Bone marrow (tissue), 2 donors: Measurements from ENCODE around the gene MLPH.

Experiments
- DNase-seq, 2 donors: peaks; one replicate each; lab custom pipeline; 2025; lab: John Stamatoyannopoulos, UW

Gene MLPH

GRCh38 chr2:237546040-237546875 lies 59.2 kb downstream of the MLPH start:
- no peak for DNase-seq

- DNase-seq = no peak
Observed at GRCh38 chr2:237546876-237547395, 59.9 kb downstream of the MLPH start.

- DNase-seq = no peak
Observed at GRCh38 chr2:237547841-237548416, 60.9 kb downstream of the MLPH start.

GRCh38 chr2:237549216-237549615 lies 62.2 kb downstream of the MLPH start:
- DNase-seq = no peak

GRCh38 chr2:237549643-237550415 lies 62.8 kb downstream of the MLPH start:
- no peak for DNase-seq

- no peak for DNase-seq
Observed at GRCh38 chr2:237551071-237551574, 64.1 kb downstream of the MLPH start.

GRCh38 chr2:237552908-237553307 lies 65.9 kb downstream of the MLPH start:
- DNase-seq = no peak

GRCh38 chr2:237553948-237554347 lies 66.9 kb downstream of the MLPH start:
- DNase-seq = no peak

- DNase-seq = no peak
Observed at GRCh38 chr2:237555560-237555959, 68.5 kb downstream of the MLPH start.

GRCh38 chr2:237556773-237557632 lies 70.0 kb downstream of the MLPH start:
- DNase-seq = no peak

- DNase-seq = no peak
Observed at GRCh38 chr2:237557633-237558015, 70.6 kb downstream of the MLPH start.

- DNase-seq = no peak
Observed at GRCh38 chr2:237558961-237559641, 72.0 kb downstream of the MLPH start.

GRCh38 chr2:237561221-237561620 lies 74.2 kb downstream of the MLPH start:
- no peak for DNase-seq

- no peak for DNase-seq
Observed at GRCh38 chr2:237563816-237564215, 76.8 kb downstream of the MLPH start.

- no peak for DNase-seq
Observed at GRCh38 chr2:237564526-237565131, 77.6 kb downstream of the MLPH start.

- DNase-seq = no peak
Observed at GRCh38 chr2:237565974-237566373, 78.9 kb downstream of the MLPH start.

GRCh38 chr2:237566401-237567235 lies 79.6 kb downstream of the MLPH start, which contains the start of gene PRLH:
Gene PRLH, plus strand, starts transcription at chr2:237566574. Its CDS starts 0 bp downstream, at chr2:237566574.
- DNase-seq = no peak

- no peak for DNase-seq
Observed at GRCh38 chr2:237567276-237568029, 80.4 kb downstream of the MLPH start.
